B cell (primary cell): ENCODE measurements around the gene PCSK4. TPM values are rescaled to one million over a fixed set of nuclear protein-coding genes. Genes with fewer than 3 reads are reported as not detected.

ENCODE experiments used
- ATAC-seq: fragments of 200-7000 bp; cut with Tn5 transposase; one replicate; pipeline ENCODE4 v1.10.0; 2021; ENCODE audit warnings: low read depth, mild to moderate bottlenecking, moderate number of reproducible peaks, moderate library complexity
- CTCF ChIA-PET: fragments of 350-600 bp; sonication (Branson Sonifier 250); formaldehyde crosslinking; loops from one replicate; lab custom pipeline; 2021; ENCODE audit warnings: antibody characterized with exemption, inconsistent platforms; lab: Charles Lee
- POLR2A ChIA-PET: fragments of 350-600 bp; sonication (Branson Sonifier 250); formaldehyde crosslinking; loops from one replicate; lab custom pipeline; 2021; ENCODE audit warnings: antibody characterized with exemption; lab: Charles Lee
- DNase-seq: peaks from one replicate; pipeline ENCODE4 v3.0.0; 2013
- H2AFZ ChIP-seq: 2 replicates; pipeline ENCODE4 v1.6.1; 2012; ENCODE audit warnings: mild to moderate bottlenecking, low read depth, low read length; ENCODE audit not compliant: insufficient read depth, poor library complexity, severe bottlenecking
- H3K27ac ChIP-seq, 2 donors: 1 replicate in 1 of 2; 2 replicates in 1 of 2; pipeline ENCODE4 v1.5.1; 2012 to 2013; ENCODE audit warnings: low read length in 2 of 2, mild to moderate bottlenecking in 2 of 2, moderate library complexity in 1 of 2
- H3K27me3 ChIP-seq, 4 experiments: fragments of 200-600 bp in 1 of 4; sonication (generic) in 1 of 4; replicated peaks in 1 of 4; 1 replicate in 2 of 4; 2 replicates in 2 of 4; pipeline versions ENCODE4 v1.6.1 to v1.7.0; 2013 to 2016; ENCODE audit warnings: low read length in 3 of 4, mild to moderate bottlenecking in 2 of 4, mixed read lengths in 1 of 4, moderate library complexity in 1 of 4; ENCODE audit not compliant: insufficient read depth in 4 of 4, control insufficient read depth in 3 of 4; ENCODE audit errors: control extremely low read depth in 1 of 4
- H3K36me3 ChIP-seq, 2 experiments: replicated peaks in 1 of 2; 1 replicate in 1 of 2; 2 replicates in 1 of 2; pipeline versions ENCODE4 v1.6.1 to v1.7.1; 2013; ENCODE audit warnings: low read length in 1 of 2; ENCODE audit not compliant: insufficient read depth in 2 of 2, control insufficient read depth in 1 of 2; ENCODE audit errors: control extremely low read depth in 1 of 2, extremely low read depth in 1 of 2
- H3K4me1 ChIP-seq, 2 donors: fragments of 200-600 bp in 1 of 2; sonication (generic) in 1 of 2; 1 replicate in 1 of 2; 2 replicates in 1 of 2; pipeline versions ENCODE4 v1.5.1 to v1.6.1; 2013 to 2017; ENCODE audit warnings: low read length in 2 of 2; ENCODE audit not compliant: control insufficient read depth in 2 of 2, insufficient read depth in 2 of 2
- H3K4me2 ChIP-seq: replicated peaks from 2 replicates; pipeline ENCODE3; 2012; ENCODE audit warnings: mild to moderate bottlenecking, low read depth, low read length; ENCODE audit not compliant: poor library complexity, severe bottlenecking
- H3K4me3 ChIP-seq, 5 experiments: fragments of 200-600 bp in 1 of 5; sonication (generic) in 1 of 5; 1 replicate in 3 of 5; 2 replicates in 2 of 5; pipeline versions ENCODE4 v1.5.1 to v1.7.0; 2011 to 2016; ENCODE audit warnings: low read length in 4 of 5, mild to moderate bottlenecking in 4 of 5, low read depth in 2 of 5, control low read depth in 1 of 5, moderate library complexity in 1 of 5; ENCODE audit not compliant: insufficient read depth in 1 of 5; ENCODE audit errors: control extremely low read depth in 1 of 5, extremely low read depth in 1 of 5
- H3K79me2 ChIP-seq: fragments of 200-600 bp; sonication (generic); one replicate; pipeline ENCODE4 v1.6.0; 2016; ENCODE audit warnings: low read length; ENCODE audit not compliant: control insufficient read depth, insufficient read depth
- H3K9ac ChIP-seq: fragments of 200-600 bp; sonication (generic); 2 replicates; pipeline ENCODE4 v1.6.1; 2017; ENCODE audit warnings: mild to moderate bottlenecking, low read length, moderate library complexity
- H3K9me3 ChIP-seq, 3 donors: one replicate each; pipeline versions ENCODE4 v1.6.1 to v1.7.1; 2013; ENCODE audit warnings: low read length in 2 of 3; ENCODE audit not compliant: control insufficient read depth in 2 of 3, insufficient read depth in 1 of 3; ENCODE audit errors: control extremely low read depth in 1 of 3
- H4K20me1 ChIP-seq: 2 replicates; pipeline ENCODE4 v1.6.0; 2012; ENCODE audit warnings: mild to moderate bottlenecking, low read length; ENCODE audit not compliant: insufficient read depth, control insufficient read depth, poor library complexity, severe bottlenecking
- H3K27ac Mint-ChIP-seq: one replicate; pipeline ENCODE4 v1.8.0; 2021; ENCODE audit warnings: mixed read lengths
- H3K27me3 Mint-ChIP-seq: one replicate; pipeline ENCODE4 v1.8.0; 2021; ENCODE audit warnings: mixed read lengths
- H3K4me1 Mint-ChIP-seq: one replicate; pipeline ENCODE4 v1.8.0; 2021; ENCODE audit warnings: mixed read lengths
- H3K4me3 Mint-ChIP-seq: one replicate; pipeline ENCODE4 v1.8.0; 2021; ENCODE audit warnings: mixed read lengths
- H3K9me3 Mint-ChIP-seq: one replicate; pipeline ENCODE4 v1.8.0; 2022; ENCODE audit warnings: mixed read lengths; ENCODE audit not compliant: insufficient read depth
- CTCF ChIP-seq: fragments of 200-600 bp; IDR thresholded peaks from one replicate; pipeline ENCODE4 v1.8.0; 2022; ENCODE audit warnings: antibody characterized with exemption, mild to moderate bottlenecking
- EZH2 ChIP-seq: IDR thresholded peaks from 2 replicates; pipeline ENCODE4 v1.6.1; 2012; ENCODE audit warnings: borderline replicate concordance, low read depth, mild to moderate bottlenecking, moderate library complexity, low read length; ENCODE audit not compliant: insufficient read depth, poor library complexity, severe bottlenecking
- WGBS: methylation state at CpG from one replicate; pipeline ENCODE4 v1.1.5; 2013; ENCODE audit warnings: missing lambda C conversion rate; ENCODE audit not compliant: insufficient coverage; 5-methylcytosine and 5-hydroxymethylcytosine counted together
- intact Hi-C: fragments of 100-400 bp; cut with micrococcal nuclease; formaldehyde crosslinking; loops from one replicate; pipeline ENCODE4 v1.10.0; 2022
- polyA plus RNA-seq: library from polyadenylated mRNA; depleted of rRNA; stranded (reverse); fragments of >200 nt; gene quantifications from 2 replicates; pipeline ENCODE4 v1.2.3, GENCODE V29; 2012
- total RNA-seq, 2 donors: library from RNA; stranded (reverse); fragments of 120-200 nt in 1 of 2; gene quantifications; 1 replicate in 1 of 2; 2 replicates in 1 of 2; pipeline versions ENCODE4 v1.2.3 to v1.2.4, GENCODE V29; 2013 to 2022

The PCSK4 gene
- total and polyA plus RNA-seq, 2 donors (not counting 1 experiment from before 2014, with no cell fraction given) = 1.1 to 1.3 TPM

- no peak for TF ChIP-seq EZH2
- TF ChIP-seq CTCF = no peak
- ChIA-PET CTCF (no interaction called here), POLR2A (interaction anchor here (0.6 kb wide), 1 partner anchor 316 kb away, joined by 5 read pairs; no protein-coding TSS in a partner anchor)
- H3K79me2 ChIP-seq = no peaks in the 10 kb centered on the region
- DNase-seq = no peak
- Mint-ChIP-seq H3K27me3 (peaks cover 4% of the 10 kb centered on the region), H3K4me3 (peak overlapping the region; percentile 23), H3K4me1 (peaks cover 15% of the 10 kb centered on the region), H3K27ac (no peak overlapping the region), H3K9me3 (no peaks in the 10 kb centered on the region)
- no peak overlapping the region for H3K27ac ChIP-seq
- no peak overlapping the region for H3K4me2 ChIP-seq
- no peak for ATAC-seq
- H3K9ac ChIP-seq = no peak overlapping the region
- peaks cover 0 to 12% (median 1%) of the 10 kb centered on the region in 4 experiments for H3K27me3 ChIP-seq
- no peaks in the 10 kb centered on the region for H3K36me3 ChIP-seq
- intact Hi-C loops = no loop called here
- no peak overlapping the region for H3K4me3 ChIP-seq
- H3K9me3 ChIP-seq = peaks cover 0 to 12% (median 0%) of the 10 kb centered on the region in 3 donors
- H3K4me1 ChIP-seq = peaks cover 14 to 17% of the 10 kb centered on the region in 2 donors
- no peak overlapping the region for H2AFZ ChIP-seq
- H4K20me1 ChIP-seq = no peaks in the 10 kb centered on the region
- WGBS = 89% methylated on average over 8 of the region's 10 CpGs
Measured at GRCh38 chr19:1492474-1493006, 2.4 kb upstream of the PCSK4 start.

- Mint-ChIP-seq H3K27me3 (peaks cover 4% of the 10 kb centered on the region), H3K4me3 (peak overlapping the region; percentile 83), H3K9me3 (no peaks in the 10 kb centered on the region), H3K4me1 (peaks cover 15% of the 10 kb centered on the region), H3K27ac (peak overlapping the region; percentile 37)
- peak overlapping the region; percentile 99 for H3K4me2 ChIP-seq
- ChIA-PET CTCF (interaction anchor here (1.2 kb wide), 1 partner anchor 54 kb away, joined by 4 read pairs; no protein-coding TSS in a partner anchor), POLR2A (interaction anchor here (0.6 kb wide), 1 partner anchor 316 kb away, joined by 5 read pairs; no protein-coding TSS in a partner anchor)
- ATAC-seq (no peak), DNase-seq (no peak)
- H3K9me3 ChIP-seq = peaks cover 0 to 12% (median 0%) of the 10 kb centered on the region in 3 donors
- no peak overlapping the region for H3K27ac ChIP-seq
- H3K79me2 ChIP-seq = no peaks in the 10 kb centered on the region
- H2AFZ ChIP-seq = peak overlapping the region; percentile 82
- H3K36me3 ChIP-seq = no peaks in the 10 kb centered on the region
- peaks cover 14 to 17% of the 10 kb centered on the region in 2 donors for H3K4me1 ChIP-seq
- H3K27me3 ChIP-seq = peaks cover 0 to 7% (median 1%) of the 10 kb centered on the region in 4 experiments
- WGBS = 73% methylated on average over 9 of the region's 12 CpGs
- no peak overlapping the region for H3K9ac ChIP-seq
- no peak overlapping the region for H3K4me3 ChIP-seq
- intact Hi-C loops = loop anchor here (2.0 kb wide), 3 partner anchors 21 to 223 kb away; partner anchors contain the start of gene CIRBP
- no peaks in the 10 kb centered on the region for H4K20me1 ChIP-seq
- no peak for TF ChIP-seq EZH2
- TF ChIP-seq CTCF = no peak
Measured at GRCh38 chr19:1491849-1492170, 1.7 kb upstream of the PCSK4 start.
